ENCODE data around the gene LUC7L3.

LUC7L3 gene

GRCh38 chr17:50725769-50726655 is 6.6 kb downstream of the LUC7L3 start:
- H3K4me3 ChIP-seq (replicated peaks; ENCODE audit: low read depth, low read length), result no peak overlapping the region
- no peak for TF ChIP-seq CTCF (IDR thresholded peaks at IDR 0.05; ENCODE audit: low read length, missing control alignments)
- no peak for DNase-seq (ENCODE audit: low read depth)

GRCh38 chr17:50728112-50728429 is 8.7 kb downstream of the LUC7L3 start:
- TF ChIP-seq CTCF (IDR thresholded peaks at IDR 0.05; ENCODE audit: low read length, missing control alignments), result no peak
- no peak overlapping the region for H3K4me3 ChIP-seq (replicated peaks; ENCODE audit: low read depth, low read length)
- DNase-seq (ENCODE audit: low read depth), result no peak

- TF ChIP-seq CTCF (IDR thresholded peaks at IDR 0.05; ENCODE audit: low read length, missing control alignments), result no peak
- H3K4me3 ChIP-seq (replicated peaks; ENCODE audit: low read depth, low read length), result no peak overlapping the region
- DNase-seq (ENCODE audit: low read depth), result no peak
These were observed 9.7 kb downstream of the LUC7L3 start for GRCh38 chr17:50728881-50729765.

GRCh38 chr17:50731575-50732460 is 12.4 kb downstream of the LUC7L3 start:
- TF ChIP-seq CTCF (IDR thresholded peaks at IDR 0.05; ENCODE audit: low read length, missing control alignments), result no peak
- H3K4me3 ChIP-seq (replicated peaks; ENCODE audit: low read depth, low read length), result no peak overlapping the region
- no peak for DNase-seq (ENCODE audit: low read depth)

- TF ChIP-seq CTCF (IDR thresholded peaks at IDR 0.05; ENCODE audit: low read length, missing control alignments), result no peak
- DNase-seq (ENCODE audit: low read depth), result no peak
- no peak overlapping the region for H3K4me3 ChIP-seq (replicated peaks; ENCODE audit: low read depth, low read length)
These were observed 15.9 kb downstream of the LUC7L3 start for GRCh38 chr17:50735287-50735686.

GRCh38 chr17:50737118-50737698 is 17.8 kb downstream of the LUC7L3 start:
- no peak for DNase-seq (ENCODE audit: low read depth)
- TF ChIP-seq CTCF (IDR thresholded peaks at IDR 0.05; ENCODE audit: low read length, missing control alignments), result no peak
- no peak overlapping the region for H3K4me3 ChIP-seq (replicated peaks; ENCODE audit: low read depth, low read length)

Data from fibroblast of pulmonary artery (primary cell).